Gastroesophageal sphincter (tissue), 4 donors: ENCODE measurements around the gene DHRSX. TPM values are rescaled to one million over a fixed set of nuclear protein-coding genes. Genes with fewer than 3 reads are reported as not detected.

ENCODE experiments used
- ATAC-seq: fragments of 150-250 bp; one replicate; pipeline ENCODE4 v1.9.1; 2016; ENCODE audit warnings: mild to moderate bottlenecking, moderate library complexity
- H3K27ac ChIP-seq, 4 donors: fragments of 200-600 bp; sonication (generic) in 3 of 4; 1 replicate in 3 of 4; 2 replicates in 1 of 4; pipeline ENCODE4 v1.5.1; 2016 to 2019
- H3K27me3 ChIP-seq: fragments of 200-600 bp; sonication (generic); one replicate; pipeline ENCODE4 v1.5.1; 2019
- H3K36me3 ChIP-seq, 2 donors: fragments of 200-600 bp; sonication (generic); one replicate each; pipeline ENCODE4 v1.5.1; 2019; ENCODE audit warnings: control low read depth in 1 of 2
- H3K4me1 ChIP-seq, 3 donors: fragments of 200-600 bp; sonication (generic); 1 replicate in 2 of 3; 2 replicates in 1 of 3; pipeline ENCODE4 v1.5.1; 2016 to 2019; ENCODE audit warnings: control low read depth in 2 of 3
- H3K4me3 ChIP-seq, 2 donors: fragments of 200-600 bp; sonication (generic); one replicate each; pipeline ENCODE4 v1.5.1; 2019; ENCODE audit warnings: mild to moderate bottlenecking in 1 of 2, moderate library complexity in 1 of 2
- H3K9me3 ChIP-seq, 3 donors: fragments of 200-600 bp; sonication (generic); one replicate each; pipeline ENCODE4 v1.5.1; 2017 to 2019; ENCODE audit warnings: control low read depth in 2 of 3
- EP300 ChIP-seq: sonication (generic); formaldehyde crosslinking; IDR thresholded peaks from one replicate; pipeline ENCODE4 v1.6.1; 2017; ENCODE audit warnings: antibody characterized with exemption, mild to moderate bottlenecking
- POLR2A ChIP-seq, 2 donors: fragments of 450-650 bp; IDR thresholded peaks; one replicate each; pipeline ENCODE4 v1.6.1; 2017; ENCODE audit warnings: antibody characterized with exemption in 2 of 2, mild to moderate bottlenecking in 2 of 2, moderate library complexity in 1 of 2
- POLR2AphosphoS5 ChIP-seq: sonication (generic); formaldehyde crosslinking; IDR thresholded peaks from one replicate; pipeline ENCODE4 v1.6.1; 2017; ENCODE audit warnings: antibody characterized with exemption
- WGBS, 2 donors: methylation state at CpG; one replicate each; pipeline ENCODE4 v1.1.5; 2018; ENCODE audit warnings: low coverage in 1 of 2; 5-methylcytosine and 5-hydroxymethylcytosine counted together
- total RNA-seq, 4 donors: library from RNA; depleted of rRNA; stranded (reverse); fragments of >200 nt; gene quantifications; one replicate each; pipeline ENCODE4 v1.1.0, GENCODE V29; 2016
- TF ChIP-seq, protein P1 (sequence below), 4 experiments: fragments of 200-600 bp in 2 of 4; fragments of 450-650 bp in 2 of 4; sonication (generic) in 1 of 4; IDR thresholded peaks; one replicate each; pipeline ENCODE4 v1.5.1; 2017 to 2019; ENCODE audit warnings: antibody characterized with exemption in 4 of 4, mild to moderate bottlenecking in 2 of 4, moderate library complexity in 2 of 4

DHRSX gene
- total RNA-seq, 4 donors from 2014 or later: 16.8 to 26.3 (median 21.1) TPM

DNA sequence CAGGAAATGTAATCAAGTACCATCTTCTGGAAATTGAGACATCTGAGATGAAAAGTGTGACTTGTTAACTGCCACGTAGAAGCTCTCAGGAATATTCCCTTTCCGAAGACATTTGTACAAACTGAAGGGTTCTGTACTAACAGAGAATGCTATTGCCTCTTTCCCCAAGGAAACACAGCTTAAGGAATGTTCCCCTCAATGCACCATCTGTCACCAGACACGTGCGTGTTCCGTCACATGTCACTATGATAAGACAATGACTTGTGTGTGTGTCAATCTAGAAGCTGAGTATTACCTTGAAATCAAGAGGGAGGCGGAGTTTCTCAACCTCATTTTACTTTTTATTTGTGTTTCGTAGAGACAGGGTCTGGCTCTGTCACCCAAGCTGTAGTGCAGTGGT lies 58.1 kb downstream of the DHRSX start:
- 72 to 85% methylated on average over 4 to 7 of the region's 7 CpGs for WGBS, 2 donors

DNA sequence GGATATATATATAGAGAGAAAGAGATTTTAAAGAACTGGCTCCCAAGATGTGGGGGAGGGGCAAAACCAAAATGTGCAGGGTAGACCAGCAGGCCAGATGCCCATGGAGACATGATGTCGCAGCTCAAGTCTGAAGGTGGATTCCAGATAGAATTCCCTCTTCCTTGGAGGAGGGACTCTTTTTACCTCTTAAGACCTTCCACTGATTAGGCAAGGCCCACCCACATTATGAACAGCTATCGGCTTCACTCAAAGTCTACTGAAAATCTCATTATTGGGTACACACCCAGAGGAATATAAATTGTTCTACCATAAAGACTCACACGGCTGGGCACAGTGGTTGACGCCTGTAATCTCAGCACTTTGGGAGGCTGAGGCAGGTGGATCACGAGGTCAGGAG lies 59.3 kb downstream of the DHRSX start:
- Histone ChIP-seq H3K27me3 (no peaks in the 10 kb centered on the region), H3K4me1 (no peaks in the 10 kb centered on the region), H3K36me3 (peaks cover 0 to 22% of the 10 kb centered on the region in 2 donors), H3K9me3 (no peaks in the 10 kb centered on the region), H3K27ac (no peak overlapping the region), H3K4me3 (no peak overlapping the region)
- 89 to 100% methylated on average over 4 to 5 of the region's 5 CpGs for WGBS, 2 donors
- TF ChIP-seq POLR2AphosphoS5: no peak
- no peak for TF ChIP-seq EP300
- TF ChIP-seq POLR2A (IDR thresholded peaks at IDR 0.05): no peak
- TF ChIP-seq, protein P1, sequence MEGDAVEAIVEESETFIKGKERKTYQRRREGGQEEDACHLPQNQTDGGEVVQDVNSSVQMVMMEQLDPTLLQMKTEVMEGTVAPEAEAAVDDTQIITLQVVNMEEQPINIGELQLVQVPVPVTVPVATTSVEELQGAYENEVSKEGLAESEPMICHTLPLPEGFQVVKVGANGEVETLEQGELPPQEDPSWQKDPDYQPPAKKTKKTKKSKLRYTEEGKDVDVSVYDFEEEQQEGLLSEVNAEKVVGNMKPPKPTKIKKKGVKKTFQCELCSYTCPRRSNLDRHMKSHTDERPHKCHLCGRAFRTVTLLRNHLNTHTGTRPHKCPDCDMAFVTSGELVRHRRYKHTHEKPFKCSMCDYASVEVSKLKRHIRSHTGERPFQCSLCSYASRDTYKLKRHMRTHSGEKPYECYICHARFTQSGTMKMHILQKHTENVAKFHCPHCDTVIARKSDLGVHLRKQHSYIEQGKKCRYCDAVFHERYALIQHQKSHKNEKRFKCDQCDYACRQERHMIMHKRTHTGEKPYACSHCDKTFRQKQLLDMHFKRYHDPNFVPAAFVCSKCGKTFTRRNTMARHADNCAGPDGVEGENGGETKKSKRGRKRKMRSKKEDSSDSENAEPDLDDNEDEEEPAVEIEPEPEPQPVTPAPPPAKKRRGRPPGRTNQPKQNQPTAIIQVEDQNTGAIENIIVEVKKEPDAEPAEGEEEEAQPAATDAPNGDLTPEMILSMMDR (IDR thresholded peaks at IDR 0.05): no peak
- no peak for ATAC-seq

More for the DNA sequence above, 58.1 kb downstream of the DHRSX start:
- H3K9me3 ChIP-seq: no peaks in the 10 kb centered on the region
- TF ChIP-seq POLR2A (IDR thresholded peaks at IDR 0.05) (no peak), POLR2AphosphoS5 (no peak), EP300 (no peak)
- TF ChIP-seq, protein P1 (IDR thresholded peaks at IDR 0.05): no peak
- H3K4me3 ChIP-seq: no peak overlapping the region
- no peaks in the 10 kb centered on the region for H3K27me3 ChIP-seq
- peaks cover 0 to 26% of the 10 kb centered on the region in 2 donors for H3K36me3 ChIP-seq
- no peak overlapping the region for H3K27ac ChIP-seq
- no peaks in the 10 kb centered on the region for H3K4me1 ChIP-seq
- ATAC-seq: no peak

DNA sequence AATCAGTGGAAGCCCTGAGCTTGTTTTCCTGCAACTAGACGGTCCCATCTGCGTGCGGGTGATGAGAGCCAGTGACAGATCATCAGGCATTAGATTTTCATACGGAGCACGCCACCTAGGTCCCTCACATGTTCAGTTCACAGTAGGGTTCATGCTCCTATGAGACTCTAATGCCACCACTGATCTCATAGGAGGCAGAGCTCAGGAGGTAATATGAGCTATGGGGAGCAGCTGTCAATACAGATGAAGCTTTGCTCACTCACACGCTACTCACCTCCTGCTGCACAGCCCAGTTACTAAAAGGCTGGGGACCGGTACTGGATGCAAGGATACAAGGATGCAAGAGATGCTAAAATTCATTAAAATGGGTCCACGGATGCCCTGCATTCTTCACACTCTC lies 61.2 kb downstream of the DHRSX start:
- TF ChIP-seq POLR2AphosphoS5 (no peak), POLR2A (IDR thresholded peaks at IDR 0.05) (no peak), EP300 (no peak)
- TF ChIP-seq, protein P1 (IDR thresholded peaks at IDR 0.05): no peak
- H3K27ac ChIP-seq: no peak overlapping the region
- no peaks in the 10 kb centered on the region for H3K9me3 ChIP-seq
- H3K4me3 ChIP-seq: no peak overlapping the region
- H3K36me3 ChIP-seq: peaks cover 0 to 22% of the 10 kb centered on the region in 2 donors
- no peaks in the 10 kb centered on the region for H3K4me1 ChIP-seq
- no peak for ATAC-seq
- no peaks in the 10 kb centered on the region for H3K27me3 ChIP-seq
- 89 to 100% methylated on average over 3 to 8 of the region's 8 CpGs for whole genome bisulfite sequencing, 2 donors

DNA sequence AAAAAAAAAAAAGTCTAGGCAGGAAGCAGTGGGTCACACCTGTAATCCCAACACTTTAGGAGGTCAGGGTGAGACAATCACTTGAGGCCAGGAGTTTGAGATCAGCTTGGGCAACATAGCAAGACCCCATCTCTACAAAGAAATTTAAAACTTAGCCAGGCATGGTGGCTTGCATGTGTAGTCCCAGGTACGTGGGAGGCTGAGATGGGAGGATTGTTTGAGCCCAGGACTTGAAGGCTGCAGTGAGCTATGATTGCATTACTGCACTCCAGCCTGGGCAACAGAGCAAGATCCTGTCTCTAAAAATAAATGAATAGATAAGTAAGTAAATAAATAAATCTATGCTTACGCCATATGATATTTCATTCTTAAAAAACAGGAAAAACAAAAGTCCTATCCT lies 65.3 kb downstream of the DHRSX start:
- Histone ChIP-seq H3K36me3 (peaks cover 0 to 27% of the 10 kb centered on the region in 2 donors), H3K4me3 (no peak overlapping the region), H3K9me3 (no peaks in the 10 kb centered on the region), H3K27me3 (no peaks in the 10 kb centered on the region), H3K27ac (no peak overlapping the region), H3K4me1 (no peaks in the 10 kb centered on the region)
- WGBS, 2 donors: 87 to 100% methylated on average over 1 to 2 of the region's 2 CpGs
- TF ChIP-seq POLR2A (IDR thresholded peaks at IDR 0.05): no peak
- no peak for TF ChIP-seq POLR2AphosphoS5
- TF ChIP-seq EP300: no peak
- TF ChIP-seq, protein P1 (IDR thresholded peaks at IDR 0.05): no peak
- ATAC-seq: no peak

DNA sequence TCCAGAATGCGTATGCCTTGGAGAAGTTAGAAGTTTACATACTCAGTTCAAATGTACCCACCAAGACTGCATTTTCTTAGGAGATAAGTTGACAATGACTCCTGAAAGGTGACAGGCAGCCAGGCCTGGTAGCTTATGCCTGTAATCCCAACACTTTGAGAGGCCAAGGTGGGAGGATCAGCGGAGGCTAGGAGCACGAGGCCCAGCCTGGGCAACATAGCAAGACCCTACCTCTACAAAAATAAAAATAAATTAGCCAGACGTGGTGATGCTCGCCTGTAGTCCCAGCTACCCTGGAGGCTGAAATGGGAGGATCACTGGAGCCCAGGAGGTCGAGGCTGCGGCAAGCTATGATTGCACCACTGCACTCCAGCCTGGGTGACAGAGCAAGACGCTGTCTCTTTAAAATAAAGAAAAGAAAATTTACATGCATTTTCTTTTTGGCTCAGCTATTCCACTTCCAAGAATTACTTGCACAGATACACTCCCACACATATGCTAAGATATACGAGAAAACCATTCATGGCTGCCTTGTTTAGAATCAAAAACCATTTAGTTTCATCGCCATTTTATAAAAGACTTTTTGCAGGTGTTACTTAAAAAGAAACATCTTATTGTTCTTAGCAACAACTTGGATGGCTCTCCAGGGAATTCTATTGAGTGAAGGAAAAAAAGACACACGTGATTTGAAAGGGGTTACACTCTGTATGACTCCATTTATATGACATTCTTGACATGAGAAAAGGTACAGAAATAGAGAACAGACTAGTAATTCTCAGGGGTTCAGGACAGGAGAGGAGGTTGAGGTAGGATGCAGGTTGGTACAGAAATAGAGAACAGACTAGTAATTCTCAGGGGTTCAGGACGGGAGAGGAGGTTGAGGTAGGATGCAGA lies 66.3 kb downstream of the DHRSX start:
- Histone ChIP-seq H3K36me3 (peaks cover 0 to 24% of the 10 kb centered on the region in 2 donors), H3K9me3 (no peaks in the 10 kb centered on the region), H3K4me3 (no peak overlapping the region), H3K27ac (no peak overlapping the region), H3K27me3 (no peaks in the 10 kb centered on the region), H3K4me1 (no peaks in the 10 kb centered on the region)
- no peak for ATAC-seq
- TF ChIP-seq POLR2A (IDR thresholded peaks at IDR 0.05) (no peak), POLR2AphosphoS5 (no peak), EP300 (no peak)
- TF ChIP-seq, protein P1 (IDR thresholded peaks at IDR 0.05): no peak
- 66 to 68% methylated on average over 9 to 12 of the region's 12 CpGs for WGBS, 2 donors
